HepG2 (cell line): ENCODE data around the gene UFL1. TPM values are rescaled to one million over a fixed set of nuclear protein-coding genes. Genes with fewer than 3 reads are reported as not detected.

ENCODE experiments used
- ATF4 ChIP-seq, 2 experiments: fragments of 450-650 bp in 1 of 2; sonication (generic) in 1 of 2; formaldehyde crosslinking; IDR thresholded peaks; 2 replicates each; pipeline versions ENCODE4 v1.5.0 to v1.8.0; 2020 to 2022; ENCODE audit warnings: mild to moderate bottlenecking in 1 of 2, missing genetic modification reagents in 1 of 2
- CEBPZ ChIP-seq: IDR thresholded peaks from 2 replicates; pipeline ENCODE4 v1.6.1; 2012; ENCODE audit warnings: low read length, improper control_type of control experiment
- HOMEZ ChIP-seq: IDR thresholded peaks from 2 replicates; pipeline ENCODE4 v1.6.1; 2016; ENCODE audit warnings: low read depth
- IRF9 ChIP-seq: sonication (generic); formaldehyde crosslinking; IDR thresholded peaks from 2 replicates; pipeline ENCODE4 v1.8.0; 2022; ENCODE audit warnings: missing genetic modification reagents, mild to moderate bottlenecking, borderline replicate concordance
- MAZ ChIP-seq, 2 experiments: sonication (generic) in 1 of 2; formaldehyde crosslinking in 1 of 2; IDR thresholded peaks; 2 replicates each; pipeline versions ENCODE4 v1.5.0 to v1.6.1; 2012 to 2020; ENCODE audit warnings: low read depth in 2 of 2, mild to moderate bottlenecking in 2 of 2, borderline replicate concordance in 1 of 2, improper control_type of control experiment in 1 of 2, low read length in 1 of 2, missing genetic modification reagents in 1 of 2, moderate library complexity in 1 of 2
- MXD4 ChIP-seq: IDR thresholded peaks from 2 replicates; pipeline ENCODE4 v1.6.1; 2016; ENCODE audit warnings: mild to moderate bottlenecking, missing biosample characterization, missing genetic modification reagents
- NR2C2 ChIP-seq: sonication (generic); formaldehyde crosslinking; IDR thresholded peaks from 2 replicates; pipeline ENCODE4 v1.4.0; 2020; ENCODE audit warnings: missing genetic modification reagents, mild to moderate bottlenecking, moderate library complexity, borderline replicate concordance
- SAFB2 ChIP-seq: sonication (generic); formaldehyde crosslinking; IDR thresholded peaks from 2 replicates; pipeline ENCODE4 v1.5.1; 2020; ENCODE audit warnings: missing genetic modification reagents, low read depth, mild to moderate bottlenecking, borderline replicate concordance
- ZBTB4 ChIP-seq: sonication (generic); formaldehyde crosslinking; IDR thresholded peaks from 2 replicates; pipeline ENCODE4 v1.4.0; 2020; ENCODE audit warnings: missing genetic modification reagents, mild to moderate bottlenecking, borderline replicate concordance
- ZFP91 ChIP-seq: sonication (generic); formaldehyde crosslinking; IDR thresholded peaks from 2 replicates; pipeline ENCODE4 v1.9.0; 2022; ENCODE audit warnings: missing genetic modification reagents, mild to moderate bottlenecking, borderline replicate concordance
- ZNF317 ChIP-seq: sonication (generic); formaldehyde crosslinking; IDR thresholded peaks from 2 replicates; pipeline ENCODE4 v1.5.0; 2020; ENCODE audit warnings: mild to moderate bottlenecking, missing genetic modification reagents
- ZNF430 ChIP-seq: sonication (generic); formaldehyde crosslinking; IDR thresholded peaks from 2 replicates; pipeline ENCODE4 v1.9.0; 2021; ENCODE audit warnings: mild to moderate bottlenecking, missing genetic modification reagents
- ZNF550 ChIP-seq: sonication (generic); formaldehyde crosslinking; IDR thresholded peaks from 2 replicates; pipeline ENCODE4 v1.4.0; 2020; ENCODE audit warnings: mild to moderate bottlenecking, missing genetic modification reagents, borderline replicate concordance
- ZNF792 ChIP-seq: IDR thresholded peaks from 2 replicates; pipeline ENCODE4 v1.6.1; 2016
- polyA plus RNA-seq, 8 experiments: library from polyadenylated mRNA; depleted of rRNA in 3 of 8; stranded (reverse) in 7 of 8; unstranded in 1 of 8; fragments of >200 nt; fragmentation: Illumina TruSeq in 4 of 8; extraction: Trizol in 4 of 8; gene quantifications; 2 replicates each; pipeline versions ENCODE4 v1.2.1 to v1.2.3, GENCODE V29; 2011 to 2016; ENCODE audit warnings: low read depth in 4 of 8, missing spikeins in 1 of 8, mixed read lengths in 1 of 8; ENCODE audit not compliant: insufficient read depth in 1 of 8
- total RNA-seq, 5 experiments: library from RNA; depleted of rRNA; stranded (reverse); fragments of >200 nt; fragmentation: Illumina TruSeq; extraction: Trizol; gene quantifications; 2 replicates each; pipeline ENCODE4 v1.2.3, GENCODE V29; 2016; ENCODE audit warnings: low read depth in 1 of 5

UFL1 gene
- total and polyA plus RNA-seq, 2 of the 13 experiments (the other 11 are each of a cell fraction or from before 2014, with no cell fraction given) = 8.8 to 24.7 TPM

- TF ChIP-seq CEBPZ = no peak
- TF ChIP-seq NR2C2 (CRISPR knock-in tag) = peak; percentile 67; the same call in 1 of the 2 replicates
- no peak for TF ChIP-seq ZNF550 (CRISPR knock-in tag)
- TF ChIP-seq ZBTB4 (CRISPR knock-in tag) = peak; percentile 68; the same call in 1 of the 2 replicates
- TF ChIP-seq SAFB2 (CRISPR knock-in tag) = no peak
- TF ChIP-seq ATF4 (CRISPR knock-in tag; IDR thresholded peaks at IDR 0.05) = no peak
- TF ChIP-seq ZFP91 (CRISPR knock-in tag) = peak; percentile 96
- peak; percentile 46; the same call in 1 of the 2 replicates for TF ChIP-seq ZNF792 (CRISPR knock-in tag)
- TF ChIP-seq MAZ (IDR thresholded peaks at IDR 0.05; ENCODE audit: borderline replicate concordance, low read depth, low read length) = 0 out of 2 replicates have a peak, but pooled peaks have one; percentile 62
- TF ChIP-seq MAZ (CRISPR knock-in tag; IDR thresholded peaks at IDR 0.05; ENCODE audit: low read depth) = peak; percentile 87
- no peak for TF ChIP-seq HOMEZ (CRISPR knock-in tag)
- peak; percentile 94 for TF ChIP-seq ZNF317 (CRISPR knock-in tag)
- TF ChIP-seq IRF9 (CRISPR knock-in tag) = peak; percentile 90; the same call in 1 of the 2 replicates
- TF ChIP-seq ZNF430 (CRISPR knock-in tag) = peak; percentile 96
- peak; percentile 63; the same call in 1 of the 2 replicates for TF ChIP-seq MXD4 (CRISPR knock-in tag)
Observed at GRCh38 chr6:96521644-96522464, at the start of gene UFL1 (continued).
